K562 (cell line): ENCODE data around the gene PRDM11. TPM values are rescaled to one million over a fixed set of nuclear protein-coding genes. Genes with fewer than 3 reads are reported as not detected.

Source experiments
- ATAC-seq: fragments of 200-7000 bp; cut with Tn5 transposase; 3 replicates; pipeline ENCODE4 v1.9.1; 2020; ENCODE audit warnings: moderate library complexity
- BruUV-seq: library from RNA; stranded (reverse); fragments of 400-500 nt; replicated peaks from 2 replicates; lab custom pipeline; 2021; lab: Mats Ljungman, UMichigan
- CTCF ChIA-PET: fragments of 300-600 bp; formaldehyde crosslinking; extraction: SDS; loops from one replicate; lab custom pipeline; 2021; ENCODE audit warnings: low intra/inter-chr PET ratio; lab: Yijun Ruan, JAX
- POLR2A ChIA-PET: fragments of 300-600, 350-650 bp; sonication (Branson Sonifier 250); formaldehyde crosslinking; extraction: SDS; loops from one replicate; lab custom pipeline; 2021; ENCODE audit warnings: antibody characterized with exemption, inconsistent platforms; lab: Yijun Ruan, JAX
- DNase-seq, 4 experiments: peaks; one replicate each; pipeline versions ENCODE4 v3.0.0 to v3.0.0-alpha.2; 2011 to 2018; ENCODE audit warnings: low spot score in 3 of 4, mixed read lengths in 3 of 4; ENCODE audit errors: extremely low read depth in 1 of 4
- FAIRE-seq: peaks from 2 replicates; lab custom pipeline; 2011; peaks lifted over from hg19 to GRCh38; lab: Jason Lieb, UNC
- H2AFZ ChIP-seq: 2 replicates; pipeline ENCODE4 v1.6.0; 2011; ENCODE audit warnings: low read depth, low read length, control low read depth, inconsistent platforms
- H3K27ac ChIP-seq: fragments of 200-600 bp; 3 replicates; pipeline ENCODE4 v1.8.0; 2011; ENCODE audit warnings: low read depth, mild to moderate bottlenecking, control low read depth, inconsistent platforms, low read length, moderate library complexity, mixed read lengths; ENCODE audit errors: extremely low read depth
- H3K27me3 ChIP-seq, 2 experiments: fragments of 300-600 bp in 1 of 2; 2 replicates in 1 of 2; 3 replicates in 1 of 2; pipeline versions ENCODE4 v1.6.0 to v1.8.0; 2011; ENCODE audit warnings: inconsistent platforms in 2 of 2, low read length in 2 of 2, mild to moderate bottlenecking in 1 of 2, mixed read lengths in 1 of 2, moderate library complexity in 1 of 2; ENCODE audit not compliant: control insufficient read depth in 2 of 2, insufficient read depth in 2 of 2
- H3K36me3 ChIP-seq: fragments of 300-600 bp; 3 replicates; pipeline ENCODE4 v1.8.0; 2011; ENCODE audit warnings: mild to moderate bottlenecking, low read length, inconsistent platforms; ENCODE audit not compliant: control insufficient read depth, insufficient read depth
- H3K4me1 ChIP-seq, 2 experiments: fragments of 200-600 bp in 1 of 2; replicated peaks in 1 of 2; 2 replicates in 1 of 2; 3 replicates in 1 of 2; pipeline versions ENCODE4 v1.5.1 to v1.8.0; 2011; ENCODE audit warnings: inconsistent platforms in 2 of 2, low read length in 2 of 2, mild to moderate bottlenecking in 1 of 2, mixed read lengths in 1 of 2, moderate library complexity in 1 of 2; ENCODE audit not compliant: control insufficient read depth in 2 of 2, insufficient read depth in 2 of 2
- H3K4me2 ChIP-seq: 2 replicates; pipeline ENCODE4 v1.6.1; 2011; ENCODE audit warnings: low read length, control low read depth, inconsistent platforms, mixed read lengths; ENCODE audit not compliant: insufficient read depth
- H3K4me3 ChIP-seq: fragments of 200-600 bp; sonication (generic), shearing (Covaris generic); 2 replicates; pipeline ENCODE4 v1.5.1; 2016; ENCODE audit warnings: control low read depth, inconsistent platforms
- H3K79me2 ChIP-seq: fragments of 200-600 bp; 3 replicates; pipeline ENCODE4 v1.8.0; 2011; ENCODE audit warnings: low read length, inconsistent platforms; ENCODE audit not compliant: control insufficient read depth, insufficient read depth
- H3K9ac ChIP-seq, 2 experiments: 2 replicates each; pipeline versions ENCODE4 v1.6.0 to v1.6.1; 2011; ENCODE audit warnings: low read depth in 2 of 2, low read length in 2 of 2, control low read depth in 1 of 2, inconsistent platforms in 1 of 2, mild to moderate bottlenecking in 1 of 2, mixed read lengths in 1 of 2; ENCODE audit not compliant: insufficient read depth in 1 of 2
- H3K9me1 ChIP-seq: one replicate; pipeline ENCODE4 v1.6.0; 2011; ENCODE audit warnings: inconsistent platforms, mild to moderate bottlenecking, low read length, moderate library complexity; ENCODE audit not compliant: control insufficient read depth, insufficient read depth
- H3K9me3 ChIP-seq: replicated peaks from 2 replicates; pipeline ENCODE4 v1.5.1; 2011; ENCODE audit warnings: low read depth, low read length, inconsistent platforms; ENCODE audit not compliant: control insufficient read depth, insufficient read depth
- H4K20me1 ChIP-seq: replicated peaks from 2 replicates; pipeline ENCODE4 v1.6.1; 2011; ENCODE audit warnings: low read length, inconsistent platforms, mixed read lengths; ENCODE audit not compliant: control insufficient read depth, insufficient read depth
- CTBP1 ChIP-seq: fragments of 450-650 bp; IDR thresholded peaks from 2 replicates; pipeline ENCODE4 v1.6.1; 2016; ENCODE audit warnings: borderline replicate concordance
- FOXM1 ChIP-seq, 2 experiments: fragments of 450-650 bp in 1 of 2; sonication (generic) in 1 of 2; formaldehyde crosslinking in 1 of 2; IDR thresholded peaks; 2 replicates each; pipeline versions ENCODE4 v1.6.1 to v1.9.0; 2017 to 2022; ENCODE audit warnings: low read depth in 2 of 2, mild to moderate bottlenecking in 2 of 2, missing genetic modification reagents in 1 of 2, moderate library complexity in 1 of 2
- JUN ChIP-seq, 2 experiments: sonication (generic) in 1 of 2; formaldehyde crosslinking in 1 of 2; IDR thresholded peaks; 2 replicates each; pipeline versions ENCODE4 v1.6.1 to v1.8.0; 2012 to 2022; ENCODE audit warnings: borderline replicate concordance in 2 of 2, mild to moderate bottlenecking in 2 of 2, improper control_type of control experiment in 1 of 2, low read depth in 1 of 2, low read length in 1 of 2, missing genetic modification reagents in 1 of 2
- KDM1A ChIP-seq, 2 experiments: fragments of 450-650 bp; IDR thresholded peaks; 2 replicates each; pipeline ENCODE4 v1.6.1; 2016; ENCODE audit warnings: mild to moderate bottlenecking in 2 of 2
- NFATC3 ChIP-seq: fragments of 450-650 bp; IDR thresholded peaks from 2 replicates; pipeline ENCODE4 v1.6.1; 2017; ENCODE audit warnings: mild to moderate bottlenecking
- TAF9B ChIP-seq: fragments of 450-650 bp; IDR thresholded peaks from 2 replicates; pipeline ENCODE4 v1.6.1; 2018; ENCODE audit warnings: mild to moderate bottlenecking; ENCODE audit not compliant: partially characterized antibody
- TSC22D4 ChIP-seq: fragments of 450-650 bp; IDR thresholded peaks from 2 replicates; pipeline ENCODE4 v1.6.1; 2016; ENCODE audit warnings: missing genetic modification characterization, missing biosample characterization, control low read depth
- XRCC3 ChIP-seq: fragments of 450-650 bp; IDR thresholded peaks from 2 replicates; pipeline ENCODE4 v1.6.1; 2017; ENCODE audit warnings: mild to moderate bottlenecking, moderate library complexity
- ZNF263 ChIP-seq: sonication (generic); formaldehyde crosslinking; IDR thresholded peaks from 2 replicates; pipeline ENCODE4 v1.8.0; 2022; ENCODE audit warnings: mild to moderate bottlenecking, missing genetic modification reagents, borderline replicate concordance
- ZNF717 ChIP-seq: fragments of 250-450 bp; sonication (Bioruptor Pico); IDR thresholded peaks from 2 replicates; pipeline ENCODE4 v1.5.0; 2021
- ZNF77 ChIP-seq: fragments of 250-450 bp; sonication (Bioruptor Pico); IDR thresholded peaks from 2 replicates; pipeline ENCODE4 v1.5.0; 2020
- WGBS: fragments of 100-300 bp; shearing (Covaris generic); methylation state at CpG from one replicate; pipeline ENCODE4 v1.1.6; 2016; ENCODE audit warnings: low coverage, mixed read lengths; ENCODE audit not compliant: insufficient coverage; ENCODE audit errors: missing lambda C conversion rate; 5-methylcytosine and 5-hydroxymethylcytosine counted together
- in situ Hi-C: fragments of 300-500 bp; cut with MboI; formaldehyde crosslinking; loops from 4 replicates; pipeline ENCODE4 v1.15.0; 2018; ENCODE audit warnings: inconsistent platforms, mixed read lengths
- intact Hi-C: fragments of 100-400 bp; cut with micrococcal nuclease; formaldehyde crosslinking; loops from 2 replicates; pipeline ENCODE4 v1.14.2; 2022
- polyA plus RNA-seq, 8 experiments: library from polyadenylated mRNA; depleted of rRNA in 4 of 8; stranded (reverse) in 5 of 8; unstranded in 3 of 8; fragments of >200 nt; fragmentation: Nextera tagmentation in 2 of 8; fragmentation: Illumina TruSeq in 1 of 8; extraction: Ambion mirVana in 2 of 8; extraction: Trizol in 1 of 8; gene quantifications; 2 replicates each; pipeline versions ENCODE4 v1.2.1 to v1.2.3, GENCODE V29; 2011 to 2014; ENCODE audit warnings: inconsistent platforms in 1 of 8, missing spikeins in 1 of 8
- total RNA-seq, 7 experiments: library from RNA; depleted of rRNA in 6 of 7; stranded (reverse); fragments of >200 nt in 6 of 7; fragmentation: Illumina TruSeq in 2 of 7; extraction: Trizol in 2 of 7; gene quantifications; 2 replicates each; pipeline versions ENCODE4 v1.2.1 to v1.2.3, GENCODE V29; 2011 to 2021; ENCODE audit warnings: low replicate concordance in 1 of 7
- TF ChIP-seq, protein P1 (sequence below): fragments of 250-450 bp; sonication (Bioruptor Pico); IDR thresholded peaks from 2 replicates; pipeline ENCODE4 v1.8.0; 2022; ENCODE audit warnings: inconsistent platforms
- TF ChIP-seq, protein P2 (sequence below): fragments of 250-450 bp; sonication (Bioruptor Pico); IDR thresholded peaks from 2 replicates; pipeline ENCODE4 v1.5.0; 2021
- TF ChIP-seq, protein P3 (sequence below): fragments of 250-450 bp; sonication (Bioruptor Pico); IDR thresholded peaks from 2 replicates; pipeline ENCODE4 v1.8.0; 2021; ENCODE audit warnings: moderate library complexity, mild to moderate bottlenecking, inconsistent platforms

PRDM11 gene
- total and polyA plus RNA-seq, 9 of the 15 experiments (the other 6 are each of a cell fraction or from before 2014, with no cell fraction given) = 0.01 to 1.1 (median 0.29) TPM

DNA sequence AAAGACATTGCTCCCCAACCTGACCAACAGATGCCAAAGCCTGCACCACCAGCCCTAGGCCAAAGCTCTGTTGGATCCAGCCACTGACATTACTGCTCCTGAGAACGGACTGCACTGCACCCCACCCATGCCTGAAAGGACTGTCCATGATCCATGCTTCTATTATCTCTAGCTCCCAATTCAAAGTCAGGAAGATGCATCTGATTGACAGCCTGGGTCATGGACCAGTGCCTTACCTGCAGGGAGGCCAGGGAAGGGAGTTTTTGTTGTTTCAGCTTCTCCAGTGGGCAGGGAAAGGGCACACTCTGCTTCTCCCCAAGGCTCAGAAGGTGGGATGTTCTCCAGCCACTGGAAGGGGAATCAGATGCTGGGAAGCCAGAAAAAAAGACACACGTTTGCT, 4.8 kb upstream of the PRDM11 start (continued):
- TF ChIP-seq, protein P1, sequence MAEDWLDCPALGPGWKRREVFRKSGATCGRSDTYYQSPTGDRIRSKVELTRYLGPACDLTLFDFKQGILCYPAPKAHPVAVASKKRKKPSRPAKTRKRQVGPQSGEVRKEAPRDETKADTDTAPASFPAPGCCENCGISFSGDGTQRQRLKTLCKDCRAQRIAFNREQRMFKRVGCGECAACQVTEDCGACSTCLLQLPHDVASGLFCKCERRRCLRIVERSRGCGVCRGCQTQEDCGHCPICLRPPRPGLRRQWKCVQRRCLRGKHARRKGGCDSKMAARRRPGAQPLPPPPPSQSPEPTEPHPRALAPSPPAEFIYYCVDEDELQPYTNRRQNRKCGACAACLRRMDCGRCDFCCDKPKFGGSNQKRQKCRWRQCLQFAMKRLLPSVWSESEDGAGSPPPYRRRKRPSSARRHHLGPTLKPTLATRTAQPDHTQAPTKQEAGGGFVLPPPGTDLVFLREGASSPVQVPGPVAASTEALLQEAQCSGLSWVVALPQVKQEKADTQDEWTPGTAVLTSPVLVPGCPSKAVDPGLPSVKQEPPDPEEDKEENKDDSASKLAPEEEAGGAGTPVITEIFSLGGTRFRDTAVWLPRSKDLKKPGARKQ (CRISPR knock-in tag) = no peak

DNA sequence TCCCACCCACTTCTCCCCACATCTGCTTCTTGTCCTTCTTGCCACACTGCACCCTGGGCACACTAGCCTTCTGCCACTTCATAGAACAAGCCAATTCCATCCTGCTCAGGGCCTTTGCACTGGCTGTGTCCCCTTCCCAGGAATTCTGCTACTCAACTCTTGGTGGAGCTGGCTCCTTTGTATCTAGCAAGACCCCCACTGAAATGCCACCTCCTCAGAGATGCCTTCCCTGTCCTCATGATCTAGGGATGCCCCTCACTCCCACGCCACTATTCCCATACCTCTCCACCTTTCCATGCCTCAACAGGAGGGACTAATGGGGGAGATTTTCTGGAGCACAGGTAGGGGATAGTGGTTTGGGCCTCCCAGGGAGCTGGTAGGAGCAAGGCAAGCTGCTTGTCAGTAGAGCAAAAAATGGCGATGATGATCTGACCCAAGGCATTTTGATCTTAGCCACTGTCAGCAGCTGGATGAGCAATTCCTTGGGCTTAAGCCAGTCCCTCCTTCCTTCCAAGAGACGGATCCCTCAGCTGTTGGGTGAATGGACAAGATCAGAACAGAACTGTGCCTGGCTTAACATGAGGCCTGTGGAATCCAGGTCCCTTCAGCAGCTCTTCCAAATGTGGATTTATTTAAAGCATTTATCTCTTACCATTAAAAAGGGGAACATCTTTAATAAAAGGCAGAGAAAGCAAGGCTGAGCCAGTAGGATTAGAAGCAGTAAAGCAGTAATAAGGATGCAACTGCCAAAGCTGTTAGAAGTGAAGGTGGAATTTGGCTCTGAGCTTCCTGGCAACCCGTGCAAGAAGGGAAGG, 4.0 kb upstream of the PRDM11 start:
- Histone ChIP-seq H3K4me3 (no peak overlapping the region), H3K9me3 (no peaks in the 10 kb centered on the region), H3K79me2 (no peaks in the 10 kb centered on the region), H3K27ac (no peak overlapping the region), H3K4me1 (peaks cover 0 to 8% of the 10 kb centered on the region in 2 experiments; a peak in 3 of 5 replicates), H2AFZ (no peak overlapping the region), H3K27me3 (peaks cover 11 to 29% of the 10 kb centered on the region in 2 experiments; a peak in 4 of 5 replicates), H3K4me2 (no peak overlapping the region), H4K20me1 (no peaks in the 10 kb centered on the region), H3K9me1 (no peaks in the 10 kb centered on the region), H3K9ac (no peak overlapping the region), H3K36me3 (no peaks in the 10 kb centered on the region)
- WGBS = 1% methylated on average over 4 of the region's 4 CpGs
- FAIRE-seq (no peak), DNase-seq (no peak), ATAC-seq (no peak)
- in situ Hi-C loops (no loop called here), intact Hi-C loops (no loop called here)
- no TSS peak for BruUV-seq
- ChIA-PET POLR2A (interaction anchor here (0.5 to 2.1 kb wide), 4 partner anchors 9 to 224 kb away, joined by 3 to 8 read pairs (median 3); no protein-coding TSS in a partner anchor), CTCF (no interaction called here)
- TF ChIP-seq KDM1A (IDR thresholded peaks at IDR 0.05) = no peak
- TF ChIP-seq XRCC3 = no peak
- TF ChIP-seq TAF9B = no peak
- no peak for TF ChIP-seq ZNF263 (CRISPR knock-in tag)
- TF ChIP-seq TSC22D4 (tag) = no peak
- TF ChIP-seq, protein P2, sequence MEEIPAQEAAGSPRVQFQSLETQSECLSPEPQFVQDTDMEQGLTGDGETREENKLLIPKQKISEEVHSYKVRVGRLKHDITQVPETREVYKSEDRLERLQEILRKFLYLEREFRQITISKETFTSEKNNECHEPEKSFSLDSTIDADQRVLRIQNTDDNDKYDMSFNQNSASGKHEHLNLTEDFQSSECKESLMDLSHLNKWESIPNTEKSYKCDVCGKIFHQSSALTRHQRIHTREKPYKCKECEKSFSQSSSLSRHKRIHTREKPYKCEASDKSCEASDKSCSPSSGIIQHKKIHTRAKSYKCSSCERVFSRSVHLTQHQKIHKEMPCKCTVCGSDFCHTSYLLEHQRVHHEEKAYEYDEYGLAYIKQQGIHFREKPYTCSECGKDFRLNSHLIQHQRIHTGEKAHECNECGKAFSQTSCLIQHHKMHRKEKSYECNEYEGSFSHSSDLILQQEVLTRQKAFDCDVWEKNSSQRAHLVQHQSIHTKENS = no peak
- TF ChIP-seq CTBP1 = no peak
- TF ChIP-seq ZNF717 = no peak
- TF ChIP-seq NFATC3 = no peak
- TF ChIP-seq ZNF77 (CRISPR knock-in tag) = no peak
- TF ChIP-seq, protein P3, sequence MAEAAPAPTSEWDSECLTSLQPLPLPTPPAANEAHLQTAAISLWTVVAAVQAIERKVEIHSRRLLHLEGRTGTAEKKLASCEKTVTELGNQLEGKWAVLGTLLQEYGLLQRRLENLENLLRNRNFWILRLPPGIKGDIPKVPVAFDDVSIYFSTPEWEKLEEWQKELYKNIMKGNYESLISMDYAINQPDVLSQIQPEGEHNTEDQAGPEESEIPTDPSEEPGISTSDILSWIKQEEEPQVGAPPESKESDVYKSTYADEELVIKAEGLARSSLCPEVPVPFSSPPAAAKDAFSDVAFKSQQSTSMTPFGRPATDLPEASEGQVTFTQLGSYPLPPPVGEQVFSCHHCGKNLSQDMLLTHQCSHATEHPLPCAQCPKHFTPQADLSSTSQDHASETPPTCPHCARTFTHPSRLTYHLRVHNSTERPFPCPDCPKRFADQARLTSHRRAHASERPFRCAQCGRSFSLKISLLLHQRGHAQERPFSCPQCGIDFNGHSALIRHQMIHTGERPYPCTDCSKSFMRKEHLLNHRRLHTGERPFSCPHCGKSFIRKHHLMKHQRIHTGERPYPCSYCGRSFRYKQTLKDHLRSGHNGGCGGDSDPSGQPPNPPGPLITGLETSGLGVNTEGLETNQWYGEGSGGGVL (CRISPR knock-in tag) = no peak
- no peak for TF ChIP-seq JUN (IDR thresholded peaks at IDR 0.05; ENCODE audit: borderline replicate concordance, low read depth, low read length)
- TF ChIP-seq JUN (CRISPR knock-in tag; IDR thresholded peaks at IDR 0.05; ENCODE audit: borderline replicate concordance) = no peak
- no peak for TF ChIP-seq FOXM1 (IDR thresholded peaks at IDR 0.05; ENCODE audit: low read depth)
- no peak for TF ChIP-seq FOXM1 (CRISPR knock-in tag; IDR thresholded peaks at IDR 0.05; ENCODE audit: low read depth)
